ENCODE data around the gene C4orf17.

The C4orf17 gene

DNA sequence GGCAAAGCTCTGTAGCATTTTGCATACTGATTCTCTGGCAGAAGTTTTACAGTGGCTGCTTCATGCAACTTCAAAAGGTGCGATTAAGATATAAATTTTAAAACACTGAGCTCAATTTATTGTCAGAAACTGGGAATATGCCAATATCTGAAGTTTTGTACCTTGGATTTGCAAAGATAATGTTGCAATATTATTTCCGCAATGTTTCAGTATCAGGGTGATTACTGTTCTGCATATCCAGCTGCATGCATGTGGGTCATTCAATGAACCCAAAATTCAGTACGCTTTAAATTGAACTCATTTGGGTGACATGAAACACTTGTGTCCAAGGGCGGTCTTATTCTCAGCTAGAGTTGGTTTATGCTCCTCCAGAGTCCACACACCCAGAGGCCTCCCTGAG, 26.9 kb downstream of the C4orf17 start:
- DNase-seq: no peak

DNA sequence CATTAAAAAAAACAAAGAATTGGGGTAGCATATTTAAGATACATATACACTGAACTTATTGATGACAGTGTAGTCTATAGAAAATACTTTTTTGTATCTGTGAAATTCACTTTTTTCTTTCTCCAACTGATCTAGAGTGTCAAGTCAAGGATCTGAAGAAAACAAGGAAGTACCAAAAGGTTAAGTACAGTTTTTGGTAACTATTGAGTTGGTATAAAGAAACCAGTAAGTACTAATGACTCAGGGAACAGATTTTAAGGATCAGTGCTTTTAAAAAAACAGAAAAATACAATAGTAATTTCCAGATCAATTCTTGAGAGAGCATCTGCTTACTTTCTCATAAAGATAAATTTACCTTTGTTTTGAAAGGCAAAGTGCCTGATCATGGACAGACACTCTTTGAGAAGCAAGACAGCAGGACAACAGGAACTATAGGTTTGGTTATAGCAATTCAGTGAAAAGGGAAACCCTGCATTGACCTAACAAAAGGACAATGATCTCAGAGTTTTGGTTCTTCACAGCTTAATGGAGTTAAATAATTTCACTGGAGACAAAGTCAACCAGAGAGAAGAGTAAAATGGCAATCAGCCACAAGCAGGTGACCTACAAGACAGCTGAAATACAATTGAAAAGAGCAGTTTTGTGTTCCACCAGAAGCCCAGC, 29.6 kb downstream of the C4orf17 start:
- DNase-seq: no peak

DNA sequence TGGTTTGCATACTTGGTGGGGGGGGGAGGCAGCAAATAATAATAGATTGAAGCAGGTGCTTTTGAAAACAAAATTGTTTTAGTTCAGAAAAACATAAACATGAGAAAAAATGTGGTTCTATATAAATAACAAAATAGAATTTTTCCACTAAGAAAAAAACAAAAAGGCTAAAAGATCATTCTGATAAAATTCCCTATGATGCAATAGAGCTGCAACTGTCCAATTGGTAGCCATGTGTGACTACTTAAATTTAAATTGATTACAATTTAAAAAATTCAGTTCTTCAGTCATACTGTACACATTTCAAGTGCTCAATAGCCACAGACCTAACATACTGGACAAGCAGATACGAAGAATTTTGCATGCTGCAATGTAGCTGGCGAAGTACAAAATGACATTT, 42.1 kb downstream of the C4orf17 start:
- no peak for DNase-seq

DNA sequence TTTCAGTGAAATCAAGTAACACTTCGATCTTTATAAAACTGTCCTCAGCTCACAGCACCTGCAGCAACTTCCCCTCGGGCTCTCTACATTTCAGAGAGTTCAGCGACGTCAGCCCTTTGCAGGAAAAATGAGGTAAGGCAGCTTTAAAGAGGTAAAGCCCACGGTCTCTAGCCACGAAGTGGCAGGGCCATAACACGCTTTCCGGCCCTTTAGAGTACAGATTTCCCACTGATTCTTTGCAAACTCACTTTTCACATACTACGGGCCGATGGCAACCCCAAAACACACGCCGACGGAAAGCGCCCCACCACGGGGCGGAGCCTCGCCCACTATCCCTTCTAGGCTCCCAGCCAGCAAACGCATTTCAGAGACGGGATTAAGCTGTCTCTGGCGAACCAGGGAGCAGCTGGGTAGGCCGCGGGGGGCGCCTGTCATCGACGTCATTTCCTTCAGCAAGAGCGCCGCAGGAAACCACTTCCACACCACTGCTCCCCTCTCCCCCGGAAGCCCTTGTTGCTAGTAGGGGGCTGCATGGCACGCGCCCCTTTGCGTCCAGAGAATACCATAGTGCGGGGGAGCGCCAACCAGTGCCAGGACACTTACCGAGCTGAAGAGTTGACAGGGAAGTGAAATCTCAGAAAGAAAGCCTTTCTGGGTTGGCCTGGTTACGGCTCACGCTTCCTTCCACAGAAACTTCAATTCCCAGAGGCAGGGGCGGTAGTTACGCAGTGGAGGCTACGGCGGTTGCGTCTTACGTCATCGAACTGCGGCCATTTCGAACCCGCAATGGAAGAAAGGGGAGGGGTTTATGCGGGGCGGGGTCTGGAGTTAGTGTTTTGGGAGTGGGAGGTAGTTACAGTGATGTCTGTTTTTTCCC, 52.7 kb downstream of the C4orf17 start, which contains the start of gene TRMT10A:
Gene TRMT10A (minus strand): TSS at position 730 of the 877 bp plus-strand sequence. CDS start 4,701 bp downstream, outside the sequence.
- DNase-seq: peak; percentile 99

DNA sequence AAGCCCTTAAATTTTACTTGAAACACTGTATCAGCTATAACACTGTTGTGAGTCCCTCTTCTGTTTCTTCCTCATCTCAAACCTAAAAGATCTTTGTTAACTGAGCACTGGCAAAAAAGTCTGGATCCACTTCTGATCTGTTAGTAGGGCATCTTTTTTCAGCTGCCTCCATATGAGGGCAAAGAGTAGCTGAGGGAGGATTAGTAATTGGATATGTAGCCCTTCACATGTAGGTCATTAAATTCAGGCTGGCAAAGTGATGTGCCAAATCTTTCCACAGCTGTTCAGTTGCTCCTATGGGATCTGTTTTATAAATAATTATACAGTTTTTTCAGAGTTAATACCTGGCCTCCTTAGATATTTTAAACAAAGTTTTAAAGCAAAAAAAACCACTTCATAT, 54.1 kb downstream of the C4orf17 start:
- DNase-seq: no peak

DNA sequence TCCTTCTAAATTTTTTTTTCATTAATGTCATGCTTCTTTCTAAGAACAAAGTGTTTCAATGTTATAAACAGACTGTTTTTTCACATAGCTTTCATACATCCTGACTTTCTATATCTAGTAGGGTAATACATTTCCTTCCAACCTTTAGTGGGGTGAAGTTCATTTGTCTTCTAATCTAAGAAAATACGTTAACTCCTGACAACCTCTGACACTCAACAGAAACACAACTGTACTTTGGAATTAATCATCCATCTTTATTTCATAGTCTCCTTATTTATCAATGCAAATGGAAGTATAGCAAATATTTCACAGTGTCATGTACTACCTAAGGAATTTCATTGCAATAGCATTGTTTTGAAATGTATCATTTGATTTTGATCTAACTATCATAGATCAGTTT, 61.1 kb downstream of the C4orf17 start:
- DNase-seq: no peak

DNA sequence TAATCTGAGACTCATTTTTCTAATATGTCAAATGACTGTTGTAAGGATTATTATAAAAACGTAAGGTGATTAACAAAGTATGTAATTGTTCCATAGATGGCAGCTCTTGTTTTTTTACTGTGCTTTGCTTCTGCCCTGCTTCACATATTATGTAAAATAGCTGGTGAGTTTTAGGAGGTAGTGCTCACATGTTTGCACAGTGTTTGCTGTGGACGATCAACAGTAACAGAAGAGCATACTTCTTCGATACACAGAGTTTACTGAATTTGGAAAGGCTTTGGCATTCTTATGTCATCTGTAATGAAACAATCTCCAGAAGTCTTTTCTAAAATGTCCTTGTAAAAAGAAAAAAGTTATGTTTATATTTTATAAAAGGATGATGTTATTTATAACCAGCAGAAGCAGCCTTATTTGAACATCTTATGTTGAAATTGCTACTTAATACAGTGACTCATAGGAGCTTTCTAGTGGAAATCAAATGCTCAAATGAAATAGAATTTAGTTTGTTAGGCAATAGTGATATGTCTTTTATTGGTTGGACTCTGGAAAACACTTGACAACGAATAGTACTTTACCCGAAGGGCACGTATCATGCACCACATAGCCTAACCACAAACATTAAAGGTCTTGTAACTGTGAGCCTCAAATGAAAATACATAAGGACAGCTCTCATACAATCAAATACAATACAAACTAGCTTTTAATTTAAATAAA, 61.9 kb downstream of the C4orf17 start:
- DNase-seq: no peak

DNA sequence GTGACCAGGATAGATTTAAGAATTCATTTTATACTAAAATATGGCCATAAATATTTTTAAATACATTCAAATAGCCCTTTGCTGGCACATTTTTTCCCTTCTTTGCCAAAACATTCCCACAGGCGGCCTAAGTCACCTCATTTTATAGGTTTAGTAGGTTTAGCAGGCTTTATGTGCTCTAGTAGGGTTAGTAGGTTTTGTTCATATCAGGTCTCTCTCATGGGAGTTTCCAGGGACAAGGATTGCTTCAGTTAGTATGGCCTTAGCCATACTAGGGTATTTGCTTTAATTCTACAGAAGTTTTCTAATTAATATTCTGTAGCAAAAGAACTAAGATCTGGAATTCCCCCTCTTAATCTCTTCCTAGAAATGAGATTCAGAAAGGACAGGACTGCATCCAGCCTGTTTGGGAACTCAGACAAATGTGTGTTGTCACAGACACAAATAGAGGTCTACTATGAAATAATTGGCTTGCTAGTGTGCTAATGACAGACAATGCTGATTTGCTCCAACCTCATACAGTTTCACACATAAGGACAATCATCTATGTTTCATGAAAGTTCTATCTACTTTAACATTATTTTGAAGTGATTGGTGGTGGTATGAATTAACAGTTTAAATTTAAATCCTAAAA, 63.0 kb downstream of the C4orf17 start:
- DNase-seq: no peak

DNA sequence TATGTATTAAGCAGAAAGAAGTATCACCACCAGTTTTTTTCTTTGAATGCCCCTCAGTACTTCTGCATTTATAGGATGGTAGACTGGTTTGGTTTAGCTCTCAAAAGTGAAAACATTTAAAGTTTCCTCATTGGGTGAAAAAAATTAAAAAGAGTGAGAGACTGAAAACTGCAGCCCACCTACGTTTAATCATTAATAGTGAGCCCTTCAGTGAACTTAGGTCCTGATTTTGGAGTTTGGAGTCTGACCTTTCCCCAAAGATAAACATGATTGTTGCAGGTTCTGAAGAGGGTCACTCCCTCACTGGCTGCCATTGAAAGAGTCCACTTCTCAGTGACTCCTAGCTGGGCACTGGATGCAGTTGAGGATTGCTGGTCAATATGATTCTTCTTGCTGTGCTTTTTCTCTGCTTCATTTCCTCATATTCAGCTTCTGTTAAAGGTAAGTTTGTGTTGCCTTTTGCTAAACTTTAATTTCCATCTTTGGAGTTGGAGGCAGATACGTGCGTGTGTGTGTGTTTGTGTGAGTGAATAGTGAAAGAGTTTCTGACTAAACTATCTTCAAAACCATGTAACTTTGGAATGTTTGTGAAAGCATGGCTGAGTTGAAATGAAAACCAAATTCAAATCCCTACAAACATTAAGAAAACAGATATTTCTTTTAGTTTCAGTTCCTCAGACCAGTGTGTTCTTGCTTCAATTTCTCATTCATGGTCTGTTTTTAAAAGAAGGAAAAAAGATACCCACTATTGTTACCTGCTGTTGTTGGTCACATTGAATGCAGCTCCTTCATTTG, 63.9 kb downstream of the C4orf17 start, which contains the start of gene MTTP:
Gene MTTP (plus strand): TSS at position 295 of the 795 bp plus-strand sequence. CDS start 86 bp downstream, at position 381.
- no peak for DNase-seq

DNA sequence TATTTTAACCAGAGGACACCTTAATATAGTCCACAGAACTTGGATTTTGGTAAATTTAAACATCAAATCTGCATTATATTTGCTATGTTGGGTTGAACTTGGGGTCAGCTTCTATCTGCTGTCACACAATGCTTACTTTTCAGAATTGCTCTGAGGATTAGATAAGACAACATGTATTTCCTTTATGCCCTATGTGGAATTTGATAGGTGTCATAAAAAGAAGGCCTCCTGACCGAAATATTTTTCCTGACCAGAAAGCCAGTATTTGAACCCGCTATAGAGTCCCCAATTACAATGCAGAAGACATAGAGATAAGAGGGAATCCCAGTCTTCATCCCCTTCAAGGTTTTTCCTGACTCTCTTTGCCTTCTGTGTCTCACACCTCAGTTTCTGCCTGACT, 67.9 kb downstream of the C4orf17 start:
- DNase-seq: no peak

DNA sequence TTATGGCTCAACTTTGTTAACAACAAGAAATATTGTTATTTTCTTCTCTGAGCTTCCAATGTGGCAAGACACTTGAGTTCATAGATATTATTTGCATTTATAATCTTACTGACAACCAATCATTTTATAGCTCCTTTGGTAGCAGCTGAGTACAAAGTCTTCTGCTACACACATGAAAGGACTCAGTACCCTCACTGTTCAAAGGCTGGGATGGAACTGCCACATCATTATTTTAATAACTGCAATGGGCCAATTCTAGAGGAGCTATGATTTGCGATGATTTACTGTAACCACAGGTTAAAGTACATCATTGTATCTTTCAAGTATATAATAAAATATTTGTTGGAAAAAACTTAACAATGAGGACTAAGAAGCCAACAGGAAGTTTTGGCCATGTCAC, 74.7 kb downstream of the C4orf17 start:
- no peak for DNase-seq

DNA sequence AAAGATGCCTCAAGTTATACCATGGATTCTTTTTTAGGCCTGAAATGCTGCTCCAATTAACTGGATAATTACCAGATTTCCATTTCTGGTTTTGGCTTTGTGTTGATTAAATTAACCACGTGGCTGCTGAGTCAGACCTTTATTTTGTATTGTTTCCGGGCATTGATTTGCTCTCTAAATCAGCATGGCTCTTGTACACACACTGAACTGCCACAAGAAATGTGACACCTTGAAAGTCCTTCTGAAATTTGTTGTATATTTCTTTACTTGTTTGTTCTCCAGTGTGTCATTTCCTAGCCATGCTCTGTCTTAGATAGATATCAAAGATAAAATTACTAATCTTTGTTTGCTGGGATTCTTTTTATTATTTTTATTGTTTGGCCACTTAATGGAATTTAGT, 75.5 kb downstream of the C4orf17 start:
- DNase-seq: no peak

DNA sequence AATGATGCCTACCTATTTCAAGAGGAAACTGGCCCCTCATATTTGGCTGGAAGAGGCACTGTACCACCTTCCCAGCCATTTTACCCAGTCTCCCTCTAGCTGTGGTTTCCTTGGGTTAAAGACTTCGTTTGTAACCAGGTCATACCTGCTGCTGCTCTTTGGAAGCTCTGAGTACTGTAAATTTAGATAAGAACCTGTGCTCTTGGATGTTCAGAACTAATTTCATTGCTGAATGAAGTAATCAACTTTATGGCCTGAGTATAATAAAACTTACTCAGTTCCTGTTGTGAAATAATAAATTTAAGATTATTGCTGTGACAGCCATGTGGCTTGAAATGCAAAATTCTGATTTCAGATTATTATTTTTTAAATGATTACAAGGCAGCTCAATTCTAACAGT, 76.0 kb downstream of the C4orf17 start:
- DNase-seq: no peak

DNA sequence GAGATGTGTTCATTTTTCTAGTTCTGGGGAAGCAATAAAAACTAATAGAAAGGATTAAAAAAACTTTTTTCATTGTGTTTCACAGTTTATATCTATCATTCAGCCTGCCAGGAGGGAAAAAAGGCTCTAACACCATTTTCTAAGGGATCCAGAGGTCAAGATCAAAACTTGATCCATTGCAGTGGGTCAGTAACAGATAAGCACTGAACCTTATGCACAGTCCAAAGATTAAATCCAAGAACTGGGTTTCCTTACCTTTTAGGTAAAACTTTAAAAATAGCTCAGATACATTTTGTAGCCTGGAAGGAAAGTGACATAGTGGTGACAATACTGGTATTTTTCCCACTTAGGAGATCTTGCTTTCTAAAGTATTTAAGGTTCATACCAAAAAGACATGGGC, 76.5 kb downstream of the C4orf17 start:
- no peak for DNase-seq

DNA sequence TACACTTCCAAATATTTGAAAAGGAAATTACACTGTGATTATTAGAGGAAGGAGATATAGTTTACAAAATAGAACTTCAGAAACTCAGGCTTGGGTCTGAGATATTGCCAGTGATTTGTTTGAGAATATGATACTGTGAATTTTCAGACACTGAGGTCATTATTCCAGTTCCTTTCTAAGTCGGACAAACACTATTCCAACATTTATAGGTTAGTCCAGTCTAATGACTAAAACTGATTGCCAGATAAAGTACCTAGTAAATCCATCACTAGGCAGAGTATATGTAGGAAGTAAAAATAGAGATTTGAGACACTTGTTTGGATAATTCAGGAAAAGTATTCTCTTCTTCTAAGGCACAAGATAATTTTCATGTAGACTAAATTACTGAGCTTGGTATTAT, 77.0 kb downstream of the C4orf17 start:
- no peak for DNase-seq

DNA sequence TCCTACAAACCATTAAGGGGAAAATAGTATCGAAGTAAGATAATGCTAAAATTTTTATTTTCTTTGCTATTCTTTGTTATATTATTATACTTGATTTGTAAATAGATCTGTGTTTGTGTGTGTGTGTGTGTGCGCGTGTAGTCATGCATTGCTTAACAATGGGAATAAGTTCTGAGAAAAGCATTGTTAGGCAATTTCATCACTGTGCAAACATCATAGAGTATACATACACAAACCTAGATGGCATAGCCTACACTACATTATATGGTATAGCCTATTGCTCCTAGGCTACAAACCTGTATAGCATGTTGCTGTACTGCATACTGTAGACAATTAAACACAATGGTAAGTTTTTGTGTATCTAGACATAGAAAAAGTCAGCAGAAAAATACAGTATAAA, 80.9 kb downstream of the C4orf17 start:
- DNase-seq: no peak

Measured in islet precursor cell (in vitro differentiated cells).